Adipocyte (in vitro differentiated cells): ENCODE results near the gene SURF1.
"Not testable (repeated sequence)": the region's sequence is repeated elsewhere in the genome, so short reads cannot be mapped to it uniquely, and the experiment has no call there.

ENCODE experiments used
- DNase-seq: peaks from one replicate; pipeline ENCODE4 v3.0.0-alpha.2; 2015; ENCODE audit warnings: low read depth
- H3K27me3 ChIP-seq: replicated peaks from 2 replicates; pipeline ENCODE4 v1.7.0; 2013; ENCODE audit warnings: mild to moderate bottlenecking, low read length, moderate library complexity; ENCODE audit not compliant: control insufficient read depth, insufficient read depth
- H3K36me3 ChIP-seq: 2 replicates; pipeline ENCODE4 v1.7.0; 2013; ENCODE audit warnings: low read length, mild to moderate bottlenecking, moderate library complexity; ENCODE audit not compliant: control insufficient read depth, insufficient read depth, severe bottlenecking
- H3K4me1 ChIP-seq: 2 replicates; pipeline ENCODE4 v1.7.0; 2013; ENCODE audit warnings: mild to moderate bottlenecking, low read length, moderate library complexity; ENCODE audit not compliant: control insufficient read depth, insufficient read depth
- H3K4me3 ChIP-seq: 2 replicates; pipeline ENCODE4 v1.7.0; 2013; ENCODE audit warnings: mild to moderate bottlenecking, low read length, moderate library complexity
- H3K9ac ChIP-seq: 2 replicates; pipeline ENCODE4 v1.7.0; 2013; ENCODE audit warnings: mild to moderate bottlenecking, low read length, moderate library complexity
- H3K9me3 ChIP-seq: 2 replicates; pipeline ENCODE4 v1.7.0; 2013; ENCODE audit warnings: mild to moderate bottlenecking, low read length, moderate library complexity; ENCODE audit not compliant: control insufficient read depth

SURF1 gene

GRCh38 chr9:133329306-133330156, 26.8 kb downstream of the SURF1 start:
- H3K4me1 ChIP-seq, H3K4me3 ChIP-seq, H3K9ac ChIP-seq, H3K9me3 ChIP-seq, H3K27me3 ChIP-seq: not testable (repeated sequence)
- H3K36me3 ChIP-seq = peaks cover 45% of the 10 kb centered on the region
- DNase-seq = peak; percentile 12

- no peak overlapping the region for H3K9ac ChIP-seq
- no peaks in the 10 kb centered on the region for H3K4me1 ChIP-seq
Observed at GRCh38 chr9:133327834-133328484, 28.3 kb downstream of the SURF1 start.

GRCh38 chr9:133327021-133327420, 29.3 kb downstream of the SURF1 start:
- H3K27me3 ChIP-seq, DNase-seq: not testable (repeated sequence)

More at GRCh38 chr9:133327834-133328484, 28.3 kb downstream of the SURF1 start:
- H3K4me3 ChIP-seq = no peak overlapping the region
- H3K36me3 ChIP-seq = peaks cover 31% of the 10 kb centered on the region
- no peaks in the 10 kb centered on the region for H3K27me3 ChIP-seq
- peaks cover 4% of the 10 kb centered on the region for H3K9me3 ChIP-seq
- DNase-seq = no peak

GRCh38 chr9:133323991-133324703, 32.1 kb downstream of the SURF1 start:
- no peaks in the 10 kb centered on the region for H3K4me1 ChIP-seq
- no peaks in the 10 kb centered on the region for H3K36me3 ChIP-seq
- no peak for DNase-seq
- no peak overlapping the region for H3K9ac ChIP-seq
- H3K4me3 ChIP-seq = no peak overlapping the region
- H3K27me3 ChIP-seq = no peaks in the 10 kb centered on the region
- peaks cover 4% of the 10 kb centered on the region for H3K9me3 ChIP-seq

More at GRCh38 chr9:133327021-133327420, 29.3 kb downstream of the SURF1 start:
- peaks cover 22% of the 10 kb centered on the region for H3K36me3 ChIP-seq
- H3K4me3 ChIP-seq, H3K4me1 ChIP-seq, H3K9me3 ChIP-seq, H3K9ac ChIP-seq: not testable (repeated sequence)

GRCh38 chr9:133323211-133323610, 33.1 kb downstream of the SURF1 start:
- H3K9me3 ChIP-seq = peaks cover 4% of the 10 kb centered on the region
- no peaks in the 10 kb centered on the region for H3K27me3 ChIP-seq
- no peak for DNase-seq
- H3K4me1 ChIP-seq = no peaks in the 10 kb centered on the region
- no peak overlapping the region for H3K9ac ChIP-seq
- no peaks in the 10 kb centered on the region for H3K36me3 ChIP-seq
- no peak overlapping the region for H3K4me3 ChIP-seq

GRCh38 chr9:133322701-133323100, 33.6 kb downstream of the SURF1 start:
- Histone ChIP-seq H3K27me3 (no peaks in the 10 kb centered on the region), H3K9me3 (peaks cover 4% of the 10 kb centered on the region), H3K9ac (no peak overlapping the region), H3K4me1 (no peaks in the 10 kb centered on the region), H3K36me3 (no peaks in the 10 kb centered on the region), H3K4me3 (no peak overlapping the region)
- DNase-seq = no peak

- H3K9ac ChIP-seq = no peak overlapping the region
- DNase-seq = no peak
- H3K4me3 ChIP-seq = no peak overlapping the region
Observed at GRCh38 chr9:133321411-133321935, 34.8 kb downstream of the SURF1 start.

GRCh38 chr9:133320421-133320881, 35.8 kb downstream of the SURF1 start:
- Histone ChIP-seq H3K27me3 (peaks cover 4% of the 10 kb centered on the region), H3K4me3 (no peak overlapping the region), H3K36me3 (no peaks in the 10 kb centered on the region), H3K4me1 (no peaks in the 10 kb centered on the region), H3K9ac (no peak overlapping the region), H3K9me3 (peaks cover 4% of the 10 kb centered on the region)
- no peak for DNase-seq

More at GRCh38 chr9:133321411-133321935, 34.8 kb downstream of the SURF1 start:
- Histone ChIP-seq H3K27me3 (peaks cover 3% of the 10 kb centered on the region), H3K4me1 (no peaks in the 10 kb centered on the region), H3K9me3 (peaks cover 4% of the 10 kb centered on the region), H3K36me3 (no peaks in the 10 kb centered on the region)

GRCh38 chr9:133317551-133317950, 38.7 kb downstream of the SURF1 start:
- H3K27me3 ChIP-seq, H3K9me3 ChIP-seq, H3K36me3 ChIP-seq, DNase-seq, H3K9ac ChIP-seq, H3K4me1 ChIP-seq, H3K4me3 ChIP-seq: not testable (repeated sequence)

GRCh38 chr9:133315997-133316396, 40.3 kb downstream of the SURF1 start:
- Histone ChIP-seq H3K9ac (no peak overlapping the region), H3K36me3 (no peaks in the 10 kb centered on the region), H3K4me3 (no peak overlapping the region), H3K27me3 (peaks cover 4% of the 10 kb centered on the region), H3K9me3 (no peaks in the 10 kb centered on the region), H3K4me1 (no peaks in the 10 kb centered on the region)
- no peak for DNase-seq

- peaks cover 15% of the 10 kb centered on the region for H3K27me3 ChIP-seq
- H3K9me3 ChIP-seq = peaks cover 9% of the 10 kb centered on the region
- no peaks in the 10 kb centered on the region for H3K36me3 ChIP-seq
- H3K9ac ChIP-seq = no peak overlapping the region
- no peak for DNase-seq
- no peak overlapping the region for H3K4me3 ChIP-seq
- no peaks in the 10 kb centered on the region for H3K4me1 ChIP-seq
Observed at GRCh38 chr9:133309608-133310007, 46.7 kb downstream of the SURF1 start.
